Measurements from ENCODE around the gene GRHPR.

- TF ChIP-seq ARNT (IDR thresholded peaks at IDR 0.05) (no peak), ZNF384 (IDR thresholded peaks at IDR 0.05) (no peak), NFRKB (IDR thresholded peaks at IDR 0.05) (no peak), FOXM1 (IDR thresholded peaks at IDR 0.05; ENCODE audit: borderline replicate concordance) (no peak), BHLHE40 (IDR thresholded peaks at IDR 0.05; ENCODE audit: borderline replicate concordance) (no peak), CTBP1 (IDR thresholded peaks at IDR 0.05; ENCODE audit: borderline replicate concordance) (no peak), ELF4 (IDR thresholded peaks at IDR 0.05) (no peak), SP1 (IDR thresholded peaks at IDR 0.05) (no peak), TARDBP (IDR thresholded peaks at IDR 0.05) (no peak), SUZ12 (IDR thresholded peaks at IDR 0.05) (no peak), L3MBTL2 (conservative IDR thresholded peaks at IDR 0.05) (no peak), FOXK2 (IDR thresholded peaks at IDR 0.05) (no peak)
Observed at GRCh38 chr9:37433867-37434371, 11.4 kb downstream of the GRHPR start.

Measured in HEK293T (cell line).